T-helper 1 cell (primary cell): ENCODE results near the gene PRCC.

Experiments
- DNase-seq, 5 donors: peaks; one replicate each; pipeline ENCODE4 v3.0.0-alpha.2; 2012 to 2020

Gene PRCC

GRCh38 chr1:156815961-156816422 lies 48.7 kb downstream of the PRCC start:
- peak in 2 of 5 donors; percentile 18 to 26 for DNase-seq

- DNase-seq, result peak; percentile 92 to 98 (median 95)
These were observed 49.4 kb downstream of the PRCC start, which contains the start of gene SH2D2A for GRCh38 chr1:156816561-156817328. Gene SH2D2A (minus strand): TSS chr1:156816848. CDS start chr1:156816708, 140 bp downstream.

GRCh38 chr1:156821801-156822200 lies 54.5 kb downstream of the PRCC start:
- no peak for DNase-seq

- no peak for DNase-seq
These were observed 55.3 kb downstream of the PRCC start for GRCh38 chr1:156822680-156823079.

GRCh38 chr1:156823210-156823790 lies 56.0 kb downstream of the PRCC start:
- DNase-seq, result no peak

- DNase-seq, result no peak
These were observed 59.3 kb downstream of the PRCC start for GRCh38 chr1:156826630-156827029.

- DNase-seq, result no peak
These were observed 61.2 kb downstream of the PRCC start for GRCh38 chr1:156828400-156829124.

GRCh38 chr1:156832434-156832833 lies 65.1 kb downstream of the PRCC start:
- no peak for DNase-seq

GRCh38 chr1:156833603-156834002 lies 66.3 kb downstream of the PRCC start:
- no peak for DNase-seq

- DNase-seq, result no peak
These were observed 67.0 kb downstream of the PRCC start for GRCh38 chr1:156834322-156834721.

GRCh38 chr1:156836041-156836654 lies 68.8 kb downstream of the PRCC start:
- peak in 1 of 5 donors; percentile 70 for DNase-seq

- no peak for DNase-seq
These were observed 69.6 kb downstream of the PRCC start for GRCh38 chr1:156836892-156837291.

- peak in 2 of 5 donors; percentile 37 to 40 for DNase-seq
These were observed 71.6 kb downstream of the PRCC start for GRCh38 chr1:156838972-156839371.

GRCh38 chr1:156839426-156840109 lies 72.2 kb downstream of the PRCC start:
- no peak for DNase-seq

GRCh38 chr1:156840186-156840897 lies 73.0 kb downstream of the PRCC start:
- DNase-seq, result no peak

GRCh38 chr1:156840898-156841279 lies 73.6 kb downstream of the PRCC start:
- no peak for DNase-seq

GRCh38 chr1:156841295-156841855 lies 74.0 kb downstream of the PRCC start:
- DNase-seq, result no peak

GRCh38 chr1:156842618-156843300 lies 75.4 kb downstream of the PRCC start:
- DNase-seq, result no peak

- DNase-seq, result no peak
These were observed 76.8 kb downstream of the PRCC start for GRCh38 chr1:156844102-156844501.

GRCh38 chr1:156844638-156845037 lies 77.3 kb downstream of the PRCC start:
- no peak for DNase-seq
